SU-DHL-6 (cell line): ENCODE data around the gene ZNF181.
"Not testable (repeated sequence)": the region's sequence is repeated elsewhere in the genome, so short reads cannot be mapped to it uniquely, and the experiment has no call there.

Source experiments
- H2AFZ ChIP-seq: fragments of 200-600 bp; sonication (generic); 2 replicates; pipeline ENCODE4 v1.6.1; 2014; ENCODE audit warnings: low read depth, mild to moderate bottlenecking, moderate library complexity, mixed read lengths, antibody characterized with exemption, low read length; ENCODE audit not compliant: severe bottlenecking
- H3F3A ChIP-seq: fragments of 200-600 bp; shearing (Covaris generic); 2 replicates; pipeline ENCODE4 v1.6.0; 2016; ENCODE audit warnings: antibody characterized with exemption, mild to moderate bottlenecking; ENCODE audit not compliant: insufficient read depth
- H3K27ac ChIP-seq: fragments of 200-600 bp; sonication (generic); 2 replicates; pipeline ENCODE4 v1.5.1; 2016; ENCODE audit warnings: low read depth, mild to moderate bottlenecking, low read length, moderate library complexity, mixed read lengths
- H3K27me3 ChIP-seq: fragments of 200-600 bp; sonication (generic), shearing (Covaris generic); 2 replicates; pipeline ENCODE4 v1.6.0; 2014; ENCODE audit warnings: mild to moderate bottlenecking, low read length
- H3K36me3 ChIP-seq: fragments of 200-600 bp; sonication (generic); 2 replicates; pipeline ENCODE4 v1.6.1; 2014; ENCODE audit warnings: mild to moderate bottlenecking, low read length, mixed read lengths
- H3K4me2 ChIP-seq: fragments of 300-600, 200-600 bp; shearing (Covaris generic), sonication (generic); 2 replicates; pipeline ENCODE4 v1.6.0; 2014; ENCODE audit warnings: low read length, low read depth, mild to moderate bottlenecking; ENCODE audit not compliant: poor library complexity, severe bottlenecking
- H3K4me3 ChIP-seq: fragments of 200-600 bp; sonication (generic); 2 replicates; pipeline ENCODE4 v1.5.1; 2014; ENCODE audit warnings: antibody characterized with exemption, low read length, mild to moderate bottlenecking, mixed read lengths; ENCODE audit not compliant: insufficient read depth, poor library complexity, severe bottlenecking
- H3K79me2 ChIP-seq: fragments of 200-600 bp; sonication (generic); 2 replicates; pipeline ENCODE4 v1.6.1; 2014; ENCODE audit warnings: mild to moderate bottlenecking, low read length, moderate library complexity; ENCODE audit not compliant: insufficient read depth
- H3K9ac ChIP-seq: fragments of 200-600 bp; sonication (generic); 2 replicates; pipeline ENCODE4 v1.7.0; 2014; ENCODE audit warnings: mild to moderate bottlenecking, low read length
- H3K9me2 ChIP-seq: fragments of 200-600 bp; sonication (generic); replicated peaks from 2 replicates; pipeline ENCODE4 v1.6.1; 2014; ENCODE audit warnings: low read length; ENCODE audit not compliant: insufficient read depth
- H3K9me3 ChIP-seq: fragments of 200-600 bp; sonication (generic); 2 replicates; pipeline ENCODE4 v1.6.1; 2014; ENCODE audit warnings: low read length, mixed read lengths; ENCODE audit not compliant: insufficient read depth
- H4K20me1 ChIP-seq: fragments of 200-600 bp; sonication (generic); 2 replicates; pipeline ENCODE4 v1.6.1; 2014; ENCODE audit warnings: low read depth, mild to moderate bottlenecking, antibody characterized with exemption, low read length, moderate library complexity, mixed read lengths
- CTCF ChIP-seq: fragments of 200-600 bp; sonication (generic); IDR thresholded peaks from one replicate; pipeline ENCODE4 v1.5.1; 2017; ENCODE audit warnings: antibody characterized with exemption, mild to moderate bottlenecking, low read length, moderate library complexity; ENCODE audit not compliant: insufficient read depth, poor library complexity, severe bottlenecking
- EZH2phosphoT487 ChIP-seq: fragments of 200-600 bp; sonication (generic), shearing (Covaris generic); conservative IDR thresholded peaks from 2 replicates; pipeline ENCODE4 v1.6.1; 2018; ENCODE audit warnings: mild to moderate bottlenecking, antibody characterized with exemption, low read length, moderate library complexity, mixed read lengths

The ZNF181 gene

GRCh38 chr19:34733746-34734536 is at the start of gene ZNF181:
TSS of gene ZNF181 (plus strand) at chr19:34734243. CDS start at chr19:34735038, 795 bp downstream.
- Histone ChIP-seq H3K4me2 (peak within 1 kb of the TSS; percentile 74), H3K4me3 (peak within 1 kb of the TSS; percentile 67), H3K36me3 (peaks cover 3% of the 10 kb centered on the region; the same call in 1 of the 2 replicates), H3K9me3 (no peaks in the 10 kb centered on the region), H4K20me1 (no peaks in the 10 kb centered on the region), H3F3A (no peaks in the 10 kb centered on the region), H3K9ac (peak within 1 kb of the TSS; percentile 83), H3K27me3 (no peaks in the 10 kb centered on the region), H3K79me2 (no peaks in the 10 kb centered on the region), H3K27ac (peak within 1 kb of the TSS; percentile 69), H2AFZ (peak within 1 kb of the TSS; percentile 96), H3K9me2 (no peaks in the 10 kb centered on the region)
- TF ChIP-seq CTCF (no peak), EZH2phosphoT487 (no peak)

GRCh38 chr19:34685266-34685665 is 48.8 kb upstream of the ZNF181 start:
- H4K20me1 ChIP-seq, H3K79me2 ChIP-seq, H2AFZ ChIP-seq, H3K9ac ChIP-seq, H3K9me2 ChIP-seq, H3K4me2 ChIP-seq, H3F3A ChIP-seq, H3K4me3 ChIP-seq, H3K9me3 ChIP-seq, H3K27me3 ChIP-seq, H3K27ac ChIP-seq: not testable (repeated sequence)
- peaks cover 37% of the 10 kb centered on the region for H3K36me3 ChIP-seq

GRCh38 chr19:34686455-34686854 is 47.6 kb upstream of the ZNF181 start:
- Histone ChIP-seq H3K27me3 (no peaks in the 10 kb centered on the region), H3K9me3 (0 out of 2 replicates have a peak, but pooled peaks cover 3% of the 10 kb centered on the region), H3K4me3 (no peak overlapping the region), H3K36me3 (peaks cover 28% of the 10 kb centered on the region), H2AFZ (no peak overlapping the region), H3K9ac (no peak overlapping the region), H3F3A (no peaks in the 10 kb centered on the region), H3K79me2 (no peaks in the 10 kb centered on the region), H3K4me2 (no peak overlapping the region), H3K27ac (no peak overlapping the region), H3K9me2 (no peaks in the 10 kb centered on the region), H4K20me1 (no peaks in the 10 kb centered on the region)
- TF ChIP-seq CTCF, result no peak
- no peak for TF ChIP-seq EZH2phosphoT487

GRCh38 chr19:34687348-34687747 is 46.7 kb upstream of the ZNF181 start:
- Histone ChIP-seq H3K79me2 (no peaks in the 10 kb centered on the region), H3K27me3 (no peaks in the 10 kb centered on the region), H2AFZ (no peak overlapping the region), H3K4me3 (no peak overlapping the region), H3F3A (no peaks in the 10 kb centered on the region), H3K9ac (no peak overlapping the region), H3K27ac (no peak overlapping the region), H3K36me3 (peaks cover 21% of the 10 kb centered on the region), H3K9me3 (0 out of 2 replicates have a peak, but pooled peaks cover 3% of the 10 kb centered on the region), H3K4me2 (no peak overlapping the region), H4K20me1 (no peaks in the 10 kb centered on the region), H3K9me2 (no peaks in the 10 kb centered on the region)
- TF ChIP-seq CTCF (no peak), EZH2phosphoT487 (no peak)
